ENCODE data around the gene ZEB2. TPM values are rescaled to one million over a fixed set of nuclear protein-coding genes. Genes with fewer than 3 reads are reported as not detected.
A peak's percentile ranks its signal among the peaks of the same experiment; 100 is the strongest.

ZEB2 gene
- total RNA-seq, 1 experiment from 2014 or later: 1.2 TPM

GRCh38 chr2:144349674-144350073, 170.2 kb downstream of the ZEB2 start:
- H3K9me3 Mint-ChIP-seq: no peaks in the 10 kb centered on the region
- Histone ChIP-seq H3K23me2 (ENCODE audit: insufficient read length, low read depth, low read length, poor library complexity, severe bottlenecking) (no peaks in the 10 kb centered on the region), H4K91ac (ENCODE audit: insufficient read length, low read depth, low read length) (no peak overlapping the region), H4K20me1 (ENCODE audit: control insufficient read depth, insufficient read depth, insufficient read length) (no peaks in the 10 kb centered on the region), H3K79me2 (ENCODE audit: insufficient read depth, low read length) (no peaks in the 10 kb centered on the region), H3T11ph (ENCODE audit: low read length) (no peak overlapping the region), H3K4me2 (ENCODE audit: insufficient read depth, insufficient read length, low read length) (no peak overlapping the region), H3K56ac (ENCODE audit: insufficient read length, low read depth, low read length) (no peak overlapping the region), H3K27me3 (ENCODE audit: insufficient read depth, low read length) (no peaks in the 10 kb centered on the region), H3K18ac (ENCODE audit: insufficient read length, low read depth, low read length) (no peak overlapping the region), H2AFZ (ENCODE audit: low read length) (no peak overlapping the region), H3K4me1 (ENCODE audit: insufficient read depth, low read length) (peaks cover 10% of the 10 kb centered on the region; the same call in 1 of the 2 replicates), H3K79me1 (ENCODE audit: insufficient read depth, low read depth, low read length, poor library complexity, severe bottlenecking) (no peaks in the 10 kb centered on the region), H3K4ac (ENCODE audit: low read depth, low read length) (no peak overlapping the region), H3K9me3 (ENCODE audit: control insufficient read depth, low read depth, low read length) (no peaks in the 10 kb centered on the region), H3K27ac (ENCODE audit: insufficient read length, low read depth, low read length) (no peak overlapping the region), H2BK12ac (ENCODE audit: insufficient read length, low read depth, low read length) (no peak overlapping the region), H4K5ac (ENCODE audit: insufficient read length, low read depth, low read length) (no peak overlapping the region), H2BK5ac (ENCODE audit: insufficient read length, low read length) (no peak overlapping the region), H2BK120ac (ENCODE audit: low read depth, low read length, poor library complexity, severe bottlenecking) (no peak overlapping the region), H3K23ac (ENCODE audit: insufficient read length, low read depth, low read length) (no peak overlapping the region), H2BK20ac (ENCODE audit: low read depth, low read length, poor library complexity, severe bottlenecking) (peak overlapping the region; percentile 83), H3K14ac (ENCODE audit: insufficient read depth, low read length) (no peak overlapping the region), H4K8ac (replicated peaks; ENCODE audit: insufficient read length, low read depth, low read length) (no peak overlapping the region), H3K9ac (ENCODE audit: extremely low read depth, insufficient read length, low read length) (no peak overlapping the region), H2AK5ac (ENCODE audit: insufficient read length, low read length) (no peak overlapping the region), H2BK15ac (ENCODE audit: low read depth, low read length) (no peak overlapping the region)
- H3K36me3 Mint-ChIP-seq (ENCODE audit: insufficient read depth in 1 of 3, low read depth in 3 of 3): no peaks in the 10 kb centered on the region
- H3K27ac Mint-ChIP-seq: peak overlapping the region in 1 of 3 experiments; percentile 21; a peak in 2 of 7 replicates
- DNase-seq: no peak
- peaks cover 52% of the 10 kb centered on the region in 2 experiments for H3K4me1 Mint-ChIP-seq
- no peak for TF ChIP-seq CTCF (conservative IDR thresholded peaks at IDR 0.05)
- WGBS (ENCODE audit: extremely low coverage, insufficient read length, low lambda C conversion rate): no CpG with 5 or more reads among the region's 3 CpGs
- no peak overlapping the region for H3K4me3 Mint-ChIP-seq
- peaks cover 1% of the 10 kb centered on the region for H3K27me3 Mint-ChIP-seq (ENCODE audit: low read depth)

Measured in H9 (cell line).